ENCODE measurements around the gene NTRK3.

Gene NTRK3

GRCh38 chr15:88264622-88265021, 8.1 kb upstream of the NTRK3 start:
- H3K4me3 ChIP-seq (ENCODE audit: low read depth, low read length) = no peak overlapping the region
- no peak for TF ChIP-seq CTCF (IDR thresholded peaks at IDR 0.05; ENCODE audit: low read depth, low read length)
- no peak for DNase-seq (ENCODE audit: low read depth, low spot score)
- in situ Hi-C loops (cut with HindIII; ENCODE audit: low sequenced_read_pairs) = no loop called here

GRCh38 chr15:88262064-88262463, 5.5 kb upstream of the NTRK3 start:
- DNase-seq (ENCODE audit: low read depth, low spot score) = no peak
- in situ Hi-C loops (cut with HindIII; ENCODE audit: low sequenced_read_pairs) = no loop called here
- no peak for TF ChIP-seq CTCF (IDR thresholded peaks at IDR 0.05; ENCODE audit: low read depth, low read length)
- H3K4me3 ChIP-seq (ENCODE audit: low read depth, low read length) = no peak overlapping the region

GRCh38 chr15:88258093-88258641, 1.6 kb upstream of the NTRK3 start:
- peak; percentile 37 for TF ChIP-seq CTCF (IDR thresholded peaks at IDR 0.05; ENCODE audit: low read depth, low read length)
- no peak overlapping the region for H3K4me3 ChIP-seq (ENCODE audit: low read depth, low read length)
- DNase-seq (ENCODE audit: low read depth, low spot score) = no peak
- in situ Hi-C loops (cut with HindIII; ENCODE audit: low sequenced_read_pairs) = no loop called here

GRCh38 chr15:88257311-88258092, 963 bp upstream of the NTRK3 start:
- in situ Hi-C loops (cut with HindIII; ENCODE audit: low sequenced_read_pairs) = no loop called here
- no peak for TF ChIP-seq CTCF (IDR thresholded peaks at IDR 0.05; ENCODE audit: low read depth, low read length)
- H3K4me3 ChIP-seq (ENCODE audit: low read depth, low read length) = peak overlapping the region; percentile 7
- no peak for DNase-seq (ENCODE audit: low read depth, low spot score)

GRCh38 chr15:88255484-88256278, 858 bp downstream of the NTRK3 start:
- in situ Hi-C loops (cut with HindIII; ENCODE audit: low sequenced_read_pairs) = no loop called here
- H3K4me3 ChIP-seq (ENCODE audit: low read depth, low read length) = peak overlapping the region; percentile 32
- no peak for TF ChIP-seq CTCF (IDR thresholded peaks at IDR 0.05; ENCODE audit: low read depth, low read length)
- DNase-seq (ENCODE audit: low read depth, low spot score) = peak; percentile 27

- H3K4me3 ChIP-seq (ENCODE audit: low read depth, low read length) = no peak overlapping the region
- in situ Hi-C loops (cut with HindIII; ENCODE audit: low sequenced_read_pairs) = no loop called here
- no peak for TF ChIP-seq CTCF (IDR thresholded peaks at IDR 0.05; ENCODE audit: low read depth, low read length)
- DNase-seq (ENCODE audit: low read depth, low spot score) = no peak
These were observed 1.5 kb downstream of the NTRK3 start for GRCh38 chr15:88255087-88255483.

Data from astrocyte of the spinal cord (primary cell).